DLD1 (cell line): Measurements from ENCODE around the gene GORAB.

ENCODE experiments used
- in situ Hi-C: cut with HindIII; loops from 2 replicates; pipeline ENCODE4 v1.10.0; 2017; ENCODE audit warnings: low sequenced_read_pairs

GORAB gene, protein sequence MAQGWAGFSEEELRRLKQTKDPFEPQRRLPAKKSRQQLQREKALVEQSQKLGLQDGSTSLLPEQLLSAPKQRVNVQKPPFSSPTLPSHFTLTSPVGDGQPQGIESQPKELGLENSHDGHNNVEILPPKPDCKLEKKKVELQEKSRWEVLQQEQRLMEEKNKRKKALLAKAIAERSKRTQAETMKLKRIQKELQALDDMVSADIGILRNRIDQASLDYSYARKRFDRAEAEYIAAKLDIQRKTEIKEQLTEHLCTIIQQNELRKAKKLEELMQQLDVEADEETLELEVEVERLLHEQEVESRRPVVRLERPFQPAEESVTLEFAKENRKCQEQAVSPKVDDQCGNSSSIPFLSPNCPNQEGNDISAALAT

DNA sequence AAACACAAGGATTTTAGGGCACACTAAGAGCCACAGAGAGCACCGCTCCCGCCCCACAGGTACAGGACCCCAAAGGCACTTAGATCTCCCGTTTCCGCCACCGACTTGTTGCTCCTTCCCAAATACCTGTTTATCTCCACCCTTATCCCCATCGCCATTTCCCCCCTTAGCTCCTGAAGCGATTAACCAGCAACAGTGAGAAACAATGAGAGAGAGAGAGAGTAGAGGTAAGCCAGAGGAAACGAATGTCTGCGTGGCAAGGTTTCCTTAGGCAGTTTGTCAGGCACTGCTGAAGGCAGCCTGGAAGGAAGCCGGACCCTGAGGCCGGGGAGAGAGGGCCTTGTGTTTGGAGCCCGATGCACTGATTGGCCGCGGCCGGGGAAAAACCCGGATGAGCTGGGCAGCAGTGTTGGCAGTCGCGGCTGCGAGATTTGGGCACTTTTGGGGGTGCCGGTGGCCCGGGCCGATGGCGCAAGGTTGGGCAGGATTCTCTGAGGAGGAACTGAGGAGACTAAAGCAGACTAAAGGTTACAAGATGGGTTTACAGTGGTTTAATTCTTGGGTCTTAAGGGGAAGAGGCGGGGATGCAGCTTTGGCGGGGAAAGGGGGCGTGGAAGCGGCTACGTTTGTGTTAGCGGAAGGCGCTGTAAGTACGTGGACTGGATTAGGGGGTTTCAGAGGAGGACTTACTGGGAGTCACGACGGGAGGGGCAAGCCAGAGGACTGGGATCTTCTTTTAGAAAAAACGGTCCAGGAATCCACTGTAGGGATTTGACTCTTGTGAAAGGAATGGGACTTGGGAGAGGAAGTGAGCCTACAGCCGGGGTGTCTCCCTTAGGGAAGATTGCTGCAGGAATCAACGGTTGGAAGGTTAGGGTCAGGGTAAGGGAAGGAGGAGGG lies at the start of gene GORAB:
TSS of gene GORAB (plus strand) at position 409 of the 900 bp plus-strand sequence. CDS start at position 467, 58 bp downstream.
- in situ Hi-C loops = no loop called here

DNA sequence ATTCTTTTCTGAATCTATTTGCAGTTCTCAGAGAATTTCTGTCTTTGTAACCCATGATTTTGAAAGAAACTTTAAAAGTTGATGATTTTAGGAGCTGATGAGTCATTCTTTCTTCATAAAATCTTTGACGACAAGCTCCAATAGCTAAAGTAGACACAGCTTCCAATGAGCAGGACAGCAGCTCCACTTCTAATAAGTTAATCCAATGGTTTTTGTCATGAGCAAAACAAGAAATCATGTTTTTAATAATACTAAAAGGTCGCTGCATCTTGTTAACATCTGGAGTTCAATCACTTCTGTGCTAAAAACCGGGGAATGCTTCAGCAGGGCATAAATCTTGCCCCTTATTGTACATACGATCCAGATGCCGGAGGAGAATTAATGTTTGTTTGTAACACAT lies 48.9 kb upstream of the GORAB start:
- in situ Hi-C loops = no loop called here

DNA sequence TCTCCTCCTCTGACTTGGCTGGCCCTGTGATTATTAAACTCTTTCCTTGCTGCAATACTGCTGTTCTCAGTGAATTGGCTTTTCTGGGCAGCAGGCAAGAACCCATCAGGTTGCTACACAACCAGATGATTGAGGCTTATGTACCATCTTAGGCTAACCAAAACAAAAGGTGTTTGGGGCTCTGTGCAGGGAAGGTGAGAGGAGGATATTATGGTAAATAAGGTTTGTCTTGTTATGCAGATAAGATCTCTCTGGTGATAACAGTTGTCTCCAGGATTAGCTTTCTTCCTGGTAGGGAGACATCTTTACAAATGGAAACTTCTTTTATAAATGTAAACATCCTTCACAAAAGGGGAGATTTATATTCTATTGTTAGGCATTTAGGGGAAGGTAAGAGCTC lies 44.5 kb upstream of the GORAB start:
- in situ Hi-C loops = no loop called here

DNA sequence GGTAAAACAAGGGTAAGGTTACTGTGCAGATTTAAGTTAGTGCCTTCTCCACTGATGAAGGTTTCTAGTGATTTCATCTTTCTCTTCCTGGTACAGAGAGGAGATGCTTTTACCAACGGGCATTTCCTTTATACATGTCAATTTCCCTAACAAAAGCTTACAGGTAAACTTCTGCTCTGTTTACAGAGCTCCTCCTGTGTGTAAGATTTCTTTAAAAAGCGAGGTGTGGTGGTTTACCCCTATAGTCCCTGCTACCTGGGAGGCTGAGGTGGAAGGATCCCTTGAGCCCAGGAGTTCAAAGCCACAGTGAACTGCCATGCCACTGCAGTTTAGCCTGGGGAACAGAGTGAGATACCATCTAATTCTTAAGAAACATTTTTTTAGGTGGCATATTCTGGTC lies 40.7 kb upstream of the GORAB start:
- in situ Hi-C loops = no loop called here

DNA sequence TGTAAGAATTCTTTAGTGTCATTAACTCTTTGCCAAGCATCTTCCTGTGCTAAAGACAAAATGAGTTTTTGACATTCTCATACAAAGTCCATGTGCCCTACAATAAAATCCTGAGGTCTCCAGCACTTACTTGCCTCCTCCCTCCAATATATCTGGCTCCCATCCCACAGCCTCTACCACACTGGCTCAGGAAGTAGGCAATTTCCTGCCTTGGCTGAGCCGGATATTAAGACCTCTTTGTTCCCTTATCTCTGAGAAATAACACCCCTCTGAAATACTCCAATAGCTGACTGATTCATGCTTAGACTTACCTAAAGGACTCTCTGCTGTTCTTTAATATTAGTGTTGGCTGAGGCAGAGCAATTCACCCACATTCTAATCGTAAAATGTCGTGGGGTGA lies 37.6 kb upstream of the GORAB start:
- in situ Hi-C loops = no loop called here

DNA sequence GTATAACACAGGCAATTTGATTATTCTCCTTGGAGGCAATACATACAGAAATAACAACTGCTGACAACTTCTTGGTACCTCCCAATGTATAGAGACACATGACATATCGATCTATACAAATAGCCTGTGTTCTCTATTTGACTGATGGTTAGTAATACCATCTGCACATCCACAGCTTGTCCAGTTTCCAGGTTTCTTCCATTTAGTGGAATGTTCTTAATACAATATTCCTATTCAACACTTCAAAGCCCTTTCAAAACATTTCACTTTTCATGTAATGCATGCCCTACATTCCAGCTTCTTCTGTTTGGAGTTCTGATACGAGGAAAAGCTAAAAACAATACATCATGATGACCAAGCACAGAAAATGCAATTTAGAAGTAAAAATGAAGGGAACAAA lies 37.0 kb upstream of the GORAB start:
- in situ Hi-C loops = no loop called here

DNA sequence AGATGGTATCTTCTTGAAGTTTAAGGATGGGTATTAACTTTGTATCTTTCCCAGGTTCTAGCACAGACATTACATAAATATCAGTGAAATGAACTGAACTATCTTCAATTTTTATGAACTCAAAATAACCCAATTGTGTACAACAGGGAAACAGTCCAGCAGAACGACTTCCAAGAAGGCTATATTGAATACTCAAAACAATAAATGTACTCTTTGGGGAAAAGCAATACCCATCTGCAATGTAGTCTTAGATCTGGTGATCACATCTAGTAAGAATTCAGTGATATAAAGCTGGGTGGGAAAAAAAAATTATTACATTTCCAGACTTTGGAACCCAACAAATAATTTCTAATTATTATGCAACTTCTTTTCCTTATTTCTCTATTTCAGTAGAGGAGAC lies 33.1 kb upstream of the GORAB start:
- in situ Hi-C loops = no loop called here

DNA sequence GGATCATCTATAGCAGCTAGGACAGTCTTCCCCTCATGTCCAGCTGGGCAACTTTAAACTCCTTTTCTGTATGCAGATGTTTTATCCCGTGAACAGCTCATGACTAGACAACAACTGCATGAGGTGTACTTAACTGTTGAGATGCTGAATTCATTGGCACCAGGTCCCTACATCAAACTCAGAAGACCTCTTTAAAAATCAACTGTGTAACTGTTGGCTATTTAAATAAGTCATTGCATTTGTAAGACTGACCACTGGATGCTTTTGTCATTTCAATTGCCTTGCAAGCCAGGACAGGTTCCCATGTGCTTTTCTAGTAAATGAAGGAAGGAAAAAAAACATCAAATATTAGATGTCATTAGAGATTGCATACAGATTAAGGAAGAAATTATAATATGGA lies 28.3 kb upstream of the GORAB start:
- in situ Hi-C loops = no loop called here

DNA sequence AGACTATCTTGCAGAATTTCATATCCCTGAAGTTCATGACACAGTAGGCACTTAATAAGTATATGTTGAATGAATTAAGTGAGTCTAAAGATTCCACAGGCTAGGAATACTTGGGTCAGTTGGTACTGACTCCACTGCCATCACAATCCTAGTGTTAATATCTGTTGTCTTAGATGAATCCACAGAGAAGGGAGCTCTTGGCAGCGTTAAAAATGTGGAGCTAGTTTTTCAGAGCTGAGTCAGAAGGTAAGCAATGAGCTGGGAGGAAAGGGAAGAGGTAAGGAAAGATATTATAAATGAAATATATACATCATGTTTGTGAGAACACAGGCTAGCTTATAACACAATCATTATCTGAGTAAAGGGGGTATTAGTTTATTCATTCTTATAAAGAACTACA lies 21.8 kb upstream of the GORAB start:
- in situ Hi-C loops = no loop called here

DNA sequence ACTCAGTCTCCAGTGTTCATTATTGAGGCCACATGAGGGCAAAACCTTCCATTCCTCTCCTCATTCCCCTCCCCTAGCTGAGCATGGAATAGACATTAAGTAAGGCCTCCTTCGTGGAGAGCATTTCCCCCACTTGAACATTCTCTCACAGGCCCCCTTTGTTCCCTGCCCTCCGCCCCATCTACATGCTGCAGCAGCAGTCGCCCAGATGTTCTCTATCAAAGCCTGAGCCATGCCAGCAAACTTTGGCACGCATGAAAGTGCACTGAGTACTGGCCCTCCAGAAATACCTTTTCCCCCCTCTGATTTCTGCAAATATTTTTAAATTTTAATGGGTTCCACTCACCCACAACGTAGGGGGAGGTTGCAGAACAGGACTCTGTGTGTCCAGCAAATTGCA lies 20.9 kb upstream of the GORAB start:
- in situ Hi-C loops = no loop called here

DNA sequence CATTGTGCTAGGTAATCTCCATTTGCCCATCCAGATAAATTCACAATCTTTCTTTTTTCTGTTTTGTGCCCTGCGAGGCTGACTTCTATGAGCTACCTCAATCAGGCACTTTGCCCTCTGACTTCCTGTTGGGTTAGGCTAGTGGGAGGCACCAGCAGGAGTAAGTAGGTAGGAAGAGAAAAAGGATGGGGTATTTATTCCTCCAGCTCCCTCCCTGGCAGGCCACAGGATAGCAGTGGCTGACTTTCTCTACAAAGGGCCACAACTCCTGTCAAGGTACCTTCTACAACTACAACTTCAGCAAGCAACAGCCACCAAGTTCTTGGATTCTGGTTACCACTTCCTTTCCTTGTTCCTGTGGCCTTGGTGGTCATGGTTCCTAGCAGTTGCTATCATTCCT lies 18.8 kb upstream of the GORAB start:
- in situ Hi-C loops = no loop called here

DNA sequence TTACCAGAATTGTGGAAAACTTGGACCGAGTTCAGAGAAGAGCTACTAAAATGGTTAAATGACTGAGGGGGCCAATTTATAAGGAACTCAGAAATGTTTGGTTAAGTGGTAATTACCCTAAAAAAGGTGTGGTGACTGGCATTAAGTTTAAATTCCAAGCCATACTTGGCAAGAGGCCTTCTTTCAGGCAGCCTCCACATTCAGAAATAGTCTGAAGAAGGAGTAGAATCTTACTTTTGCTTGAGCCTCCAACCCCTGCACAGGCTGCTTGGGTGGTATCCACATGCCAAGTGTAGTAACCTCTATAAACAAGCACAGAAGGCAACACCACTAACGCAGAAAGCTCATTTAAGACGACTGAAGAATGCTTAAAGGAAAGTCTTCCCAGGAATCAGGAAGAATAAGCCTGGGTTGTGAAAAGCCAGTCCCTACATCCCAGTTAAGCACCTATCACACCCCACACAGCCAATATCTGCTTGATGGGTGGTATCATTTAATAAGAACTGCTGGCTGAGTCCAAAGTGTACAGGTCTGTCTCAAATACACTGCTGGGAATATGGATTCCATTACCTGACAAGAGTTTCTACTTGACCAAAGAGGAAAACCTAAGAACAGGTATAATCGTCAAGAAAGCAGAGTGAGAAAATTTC lies 13.7 kb upstream of the GORAB start:
- in situ Hi-C loops = no loop called here

DNA sequence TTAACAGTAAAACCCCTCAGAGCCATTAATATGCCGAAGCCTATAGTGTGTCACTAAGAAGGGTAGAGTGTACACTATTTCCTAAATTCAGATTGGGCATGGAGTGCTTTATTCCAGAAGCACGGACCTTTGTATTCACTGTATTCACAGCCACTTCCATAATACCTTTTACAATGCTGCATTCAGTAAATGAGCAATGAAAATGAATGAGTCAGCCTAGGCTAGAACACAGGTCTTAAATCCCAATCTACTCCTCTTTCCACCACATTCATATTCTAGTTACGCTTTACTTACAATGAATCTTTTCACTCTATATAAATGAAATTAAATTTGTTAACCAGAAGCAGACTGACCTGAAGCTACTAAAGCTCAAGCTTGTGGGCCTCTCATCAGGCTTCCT lies 13.0 kb upstream of the GORAB start:
- in situ Hi-C loops = no loop called here

DNA sequence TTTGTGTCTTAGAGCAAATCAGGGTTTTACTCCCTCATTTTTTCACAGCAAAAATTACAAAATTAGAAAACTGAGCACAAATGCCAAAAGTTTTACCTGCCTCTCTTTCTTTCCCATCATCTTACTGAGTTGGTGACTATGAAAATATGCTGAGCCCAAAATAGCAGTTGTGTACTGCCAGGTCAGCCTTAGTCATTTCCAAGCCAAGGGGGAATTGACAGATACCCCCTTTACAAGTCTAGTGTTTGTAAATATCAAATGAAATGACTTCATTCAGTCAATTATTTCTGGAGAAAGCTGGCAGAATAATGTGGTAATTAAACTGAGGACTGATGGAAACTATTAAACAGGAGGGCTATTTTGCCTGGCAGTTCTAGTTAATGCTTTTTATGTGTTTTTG lies 11.4 kb upstream of the GORAB start:
- in situ Hi-C loops = no loop called here

DNA sequence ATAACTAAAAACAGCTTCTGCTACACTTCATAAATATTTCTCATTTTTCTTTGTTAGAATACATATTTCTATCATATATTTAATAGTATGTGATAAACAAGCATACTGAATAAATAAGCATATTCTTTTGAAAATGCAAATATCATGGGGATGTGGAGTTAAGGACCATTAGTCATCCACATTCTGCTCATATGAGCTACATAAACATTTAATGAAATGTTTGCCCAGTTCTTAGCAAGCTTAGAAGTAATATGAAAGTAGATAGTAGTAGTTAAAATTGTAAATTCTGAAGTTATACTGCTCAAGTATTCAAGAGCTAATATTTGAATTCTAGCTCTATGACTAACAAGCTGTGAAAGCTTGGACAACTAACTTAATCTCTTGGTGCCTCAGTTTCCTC lies 10.1 kb upstream of the GORAB start:
- in situ Hi-C loops = no loop called here

DNA sequence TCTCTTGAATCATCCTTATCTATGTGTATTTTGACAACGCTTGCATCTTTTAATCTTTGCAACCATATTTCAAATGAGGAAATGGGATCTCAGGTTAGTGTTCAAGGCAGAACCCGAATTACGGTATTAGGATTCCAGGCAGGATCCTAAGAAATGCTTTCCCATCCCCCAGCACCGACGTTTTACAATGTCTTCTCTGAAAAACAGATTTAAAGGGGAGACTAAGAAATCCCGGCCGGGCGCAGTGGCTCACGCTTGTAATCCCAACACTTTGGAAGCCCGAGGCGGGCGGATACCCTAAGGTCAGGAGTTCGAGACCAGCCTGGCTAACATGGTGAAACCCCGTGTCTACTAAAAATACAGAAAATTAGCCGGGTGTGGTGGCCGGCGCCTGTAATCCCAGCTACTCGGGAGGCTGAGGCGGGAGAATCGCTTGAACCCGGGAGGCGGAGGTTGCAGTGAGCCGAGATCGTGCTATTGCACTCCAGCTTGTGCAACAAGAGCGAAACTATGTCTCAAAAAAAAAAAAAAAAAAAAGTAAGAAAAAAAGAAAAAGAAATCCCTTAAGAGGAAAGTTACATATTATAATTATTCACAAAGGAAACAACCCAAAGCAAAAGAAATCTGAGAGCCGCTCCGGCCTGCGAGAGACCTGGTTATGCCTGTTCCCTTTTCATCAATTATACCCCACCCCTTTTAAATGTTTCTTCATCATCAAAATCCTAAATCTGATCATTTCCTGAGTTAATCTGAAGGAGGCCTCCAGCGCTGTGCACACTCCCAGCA lies 801 bp upstream of the GORAB start:
- in situ Hi-C loops = no loop called here

DNA sequence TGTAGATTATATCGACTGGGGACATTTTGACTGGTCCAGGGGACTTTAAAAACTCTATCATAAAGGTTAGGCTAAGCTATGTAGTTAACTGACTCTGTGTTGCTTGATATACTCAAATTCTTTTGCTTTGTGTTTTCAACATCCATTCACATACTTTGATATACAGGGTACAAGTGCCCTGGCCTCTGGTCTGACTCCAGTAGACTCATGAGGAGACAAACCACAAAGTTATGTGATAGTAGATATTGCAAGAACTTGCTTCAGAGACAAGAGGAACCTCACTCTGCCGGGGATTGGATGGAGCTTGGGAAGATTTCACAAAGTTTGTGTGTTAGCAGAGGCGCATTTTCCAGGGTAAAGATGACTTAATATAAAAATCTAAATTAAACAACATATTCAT lies 1.3 kb downstream of the GORAB start:
- in situ Hi-C loops = no loop called here

DNA sequence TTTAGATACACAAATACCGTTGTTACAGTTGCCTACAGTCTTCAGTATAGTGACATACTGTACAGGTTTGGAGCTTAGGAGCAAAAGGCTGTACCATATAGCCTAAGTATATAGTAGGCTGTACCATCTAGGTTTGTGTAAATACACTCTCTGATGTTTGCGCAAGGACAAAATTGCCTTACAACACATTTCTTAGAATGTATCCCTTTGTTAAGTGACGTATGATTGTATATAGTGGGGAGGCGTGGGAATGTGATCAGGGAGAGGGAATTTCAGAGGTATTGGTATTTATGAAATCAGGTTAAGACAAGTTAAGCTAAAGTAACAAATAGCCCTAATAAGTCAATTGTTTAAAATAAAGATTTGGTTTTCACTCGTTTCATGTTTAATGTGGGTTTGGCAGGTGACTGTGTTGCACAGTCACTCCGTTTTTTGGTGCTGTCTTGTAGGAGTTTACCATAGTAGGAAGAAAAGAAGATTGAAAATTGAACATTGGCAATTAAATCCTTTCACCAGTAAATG lies 2.7 kb downstream of the GORAB start:
- in situ Hi-C loops = no loop called here

DNA sequence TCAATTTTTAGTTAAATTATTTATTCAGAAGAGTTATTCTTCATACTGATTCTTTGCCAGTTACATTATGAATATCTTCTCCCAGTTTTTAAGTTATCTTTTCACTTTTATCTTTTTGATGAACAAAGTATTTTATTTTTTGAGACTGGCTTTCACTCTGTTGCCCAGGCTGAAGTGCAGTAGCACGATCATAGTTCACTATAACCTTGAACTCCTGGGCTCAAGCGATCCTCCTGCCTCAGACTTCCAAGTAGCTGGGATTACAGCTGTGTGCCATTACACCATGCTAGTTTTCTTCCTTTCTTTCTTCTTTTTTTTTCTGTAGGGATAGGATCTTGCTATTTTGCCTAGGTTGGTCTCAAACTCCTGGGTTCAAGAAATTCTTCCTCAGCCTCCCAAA lies 3.5 kb downstream of the GORAB start:
- in situ Hi-C loops = no loop called here

DNA sequence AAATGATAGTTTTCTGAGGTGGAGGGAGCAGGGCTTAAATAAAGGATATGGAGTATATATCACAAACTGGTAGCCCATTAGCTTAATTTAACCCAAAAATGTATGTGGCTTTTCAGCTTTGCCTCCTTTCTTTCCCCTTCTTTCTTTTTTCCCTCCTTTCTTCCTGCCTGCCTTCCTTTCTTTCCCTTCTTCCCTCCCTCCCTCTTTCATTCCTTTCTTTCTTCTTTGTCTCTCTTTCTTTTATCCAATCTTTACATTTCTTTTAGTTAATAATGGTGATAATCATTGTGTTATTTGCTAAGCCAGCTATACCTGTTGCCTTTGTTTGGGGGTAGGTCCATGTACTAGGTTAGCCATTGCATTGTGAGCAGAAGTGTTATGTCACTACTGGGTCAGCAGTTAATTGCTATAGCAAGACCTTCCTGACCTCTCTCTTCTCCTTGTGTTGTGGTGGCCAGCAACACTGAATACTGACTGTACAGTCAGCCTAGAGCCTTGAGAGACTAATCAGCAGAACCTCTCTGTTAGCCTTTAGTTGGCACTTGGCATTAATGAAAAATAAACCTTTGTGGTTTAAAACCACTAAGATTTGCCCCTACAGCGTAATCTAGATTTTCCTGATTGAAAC lies 5.1 kb downstream of the GORAB start:
- in situ Hi-C loops = no loop called here
